Stimulated activated CD4-positive, alpha-beta T cell treated with anti-CD3 and anti-CD28 coated beads, Interleukin-12 subunit alpha, Interleukin-12 subunit beta, amount 100 ng/mL, for 24 hours (primary cell): ENCODE results near the gene ZC3H18.

ENCODE experiments used
- DNase-seq, 2 experiments: peaks; one replicate each; pipeline ENCODE4 v3.0.0-alpha.2; 2020; ENCODE audit warnings: low read depth in 2 of 2

ZC3H18 gene

DNA sequence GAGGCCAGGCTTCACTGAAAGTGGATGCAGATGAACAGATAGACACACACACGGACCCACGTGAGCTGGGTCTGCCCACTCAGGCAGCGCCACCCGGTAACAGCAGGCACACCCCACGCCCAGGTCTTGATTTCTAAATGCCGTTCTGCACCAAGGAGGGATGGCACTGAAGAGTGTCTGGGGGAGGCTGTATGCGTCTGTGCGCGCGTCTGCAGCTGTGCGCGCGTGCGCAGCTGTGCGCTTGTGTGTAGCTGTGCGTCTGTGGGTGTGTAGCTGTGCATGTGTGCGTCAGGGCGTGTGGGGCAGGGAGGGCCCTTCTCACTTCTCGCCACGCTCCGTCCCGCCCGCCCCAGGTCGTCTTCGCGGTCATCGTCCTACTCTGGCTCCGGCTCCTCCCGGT, 52.7 kb downstream of the ZC3H18 start:
- no peak for DNase-seq

DNA sequence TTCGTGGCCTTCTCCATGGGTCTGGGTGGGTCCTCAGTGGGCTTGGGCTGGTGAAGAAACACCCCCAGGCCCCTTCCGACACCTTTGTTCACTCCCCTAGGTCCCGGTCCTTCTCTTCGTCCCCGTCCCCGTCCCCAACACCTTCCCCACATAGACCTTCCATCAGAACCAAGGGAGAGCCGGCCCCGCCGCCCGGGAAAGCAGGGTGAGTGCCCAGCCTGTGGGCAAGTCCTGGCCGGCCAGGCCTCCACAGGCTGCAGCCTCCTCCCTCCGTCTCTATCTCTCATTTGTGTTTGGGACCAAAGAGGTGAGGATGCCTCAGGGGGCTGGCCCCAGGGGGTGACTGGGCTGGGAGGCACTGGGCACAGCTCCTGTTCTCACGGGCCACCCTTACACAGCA, 53.7 kb downstream of the ZC3H18 start:
- no peak for DNase-seq

DNA sequence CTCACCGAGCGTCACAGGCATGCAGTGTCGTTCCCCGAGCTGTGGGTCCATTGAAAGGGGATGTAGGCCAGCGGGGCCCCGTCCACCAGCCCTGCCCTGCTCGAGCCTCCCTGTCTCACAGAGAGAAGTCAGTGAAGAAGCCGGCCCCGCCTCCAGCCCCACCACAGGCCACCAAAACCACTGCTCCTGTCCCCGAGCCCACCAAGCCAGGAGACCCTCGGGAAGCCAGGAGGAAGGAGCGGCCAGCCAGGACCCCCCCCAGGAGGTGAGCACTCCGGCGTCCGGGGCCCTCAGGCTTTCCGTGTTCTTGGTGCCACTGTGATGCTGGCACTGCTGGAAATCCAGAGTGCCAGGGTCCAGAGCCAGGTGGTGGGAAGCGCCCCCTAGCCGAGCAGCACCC, 54.3 kb downstream of the ZC3H18 start:
- no peak for DNase-seq

DNA sequence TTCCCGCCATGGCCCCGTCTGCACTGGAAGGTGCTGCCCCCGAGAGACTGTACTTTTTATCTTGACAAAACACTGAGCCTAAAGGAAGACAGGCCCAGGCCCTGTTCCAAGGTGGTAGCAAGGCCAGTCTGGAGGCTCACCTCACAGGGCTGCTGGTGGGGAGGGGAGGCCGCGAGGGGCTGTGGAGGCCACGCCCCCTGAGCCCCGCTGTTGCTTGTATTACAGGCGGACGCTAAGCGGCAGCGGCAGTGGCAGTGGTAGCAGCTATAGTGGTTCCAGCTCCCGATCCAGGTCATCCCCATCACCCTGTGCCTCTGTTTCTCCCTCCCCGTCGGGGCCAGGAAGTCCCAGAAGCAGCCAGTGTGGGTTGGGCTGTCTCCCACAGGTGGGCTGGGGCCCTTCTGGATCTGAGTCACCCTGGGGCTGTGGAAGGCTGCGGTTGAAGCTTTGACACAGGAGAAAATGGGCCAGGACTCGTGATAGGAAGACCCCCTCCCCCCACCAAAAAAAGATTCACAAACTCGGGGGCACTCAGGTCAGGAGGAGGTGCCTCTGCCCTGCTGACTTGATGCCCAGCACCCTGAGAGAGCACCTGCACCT, 54.9 kb downstream of the ZC3H18 start:
- DNase-seq: no peak

DNA sequence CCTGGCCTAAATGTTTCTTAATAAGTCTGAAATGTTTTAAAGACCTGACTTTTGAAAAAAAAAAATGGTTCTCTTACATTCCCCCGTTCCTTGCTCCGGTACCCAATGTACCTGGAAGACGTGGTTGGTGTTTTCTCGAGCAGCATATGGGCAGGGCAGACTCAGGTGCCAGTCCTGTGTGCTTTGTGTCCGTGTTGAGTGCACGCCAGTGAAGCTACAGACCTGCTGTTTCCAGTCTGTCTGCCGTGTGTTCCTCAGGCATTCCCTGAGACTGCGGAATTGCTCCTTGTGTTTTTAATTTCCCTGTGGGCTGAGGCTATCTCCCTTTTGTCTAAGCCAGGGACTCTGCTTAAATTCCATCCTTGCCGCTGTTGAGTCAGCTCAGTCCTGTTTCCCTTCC, 56.4 kb downstream of the ZC3H18 start:
- DNase-seq: no peak

DNA sequence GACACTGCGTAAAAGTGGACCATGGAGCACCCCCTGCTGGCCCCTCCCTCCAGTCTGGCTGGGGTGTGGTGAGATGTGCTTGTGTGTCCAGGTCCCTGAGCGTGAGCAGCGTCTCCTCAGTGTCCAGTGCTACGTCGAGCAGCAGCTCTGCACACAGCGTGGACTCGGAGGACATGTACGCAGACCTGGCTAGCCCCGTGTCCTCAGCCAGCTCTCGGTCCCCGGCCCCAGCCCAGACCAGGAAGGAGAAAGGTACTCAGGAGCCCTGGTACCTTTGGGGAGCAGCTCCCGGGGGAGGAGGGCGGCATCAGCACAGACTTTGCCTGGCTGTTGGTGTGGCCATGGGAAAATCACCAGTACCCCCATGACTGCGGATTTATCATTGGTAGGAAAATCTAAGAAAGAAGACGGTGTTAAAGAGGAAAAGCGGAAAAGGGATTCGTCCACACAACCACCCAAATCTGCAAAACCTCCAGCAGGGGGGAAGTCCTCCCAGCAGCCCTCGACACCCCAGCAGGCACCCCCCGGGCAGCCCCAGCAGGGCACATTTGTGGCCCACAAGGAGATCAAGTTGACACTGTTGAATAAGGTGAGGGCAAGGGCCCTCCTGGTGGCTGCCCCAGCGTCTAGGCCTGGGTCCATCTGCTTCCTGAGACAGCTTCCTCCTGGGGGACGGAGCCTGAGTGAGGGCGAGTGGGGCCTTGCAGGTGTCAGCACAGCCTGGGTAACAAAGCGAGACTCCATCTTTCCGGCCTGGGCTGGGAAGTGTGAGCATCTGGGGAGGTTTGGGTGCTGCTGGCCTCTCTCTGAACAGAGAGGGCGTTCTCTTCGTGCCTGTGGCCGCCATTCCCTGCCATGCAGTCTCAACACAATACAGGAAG, 57.6 kb downstream of the ZC3H18 start:
- DNase-seq: no peak

DNA sequence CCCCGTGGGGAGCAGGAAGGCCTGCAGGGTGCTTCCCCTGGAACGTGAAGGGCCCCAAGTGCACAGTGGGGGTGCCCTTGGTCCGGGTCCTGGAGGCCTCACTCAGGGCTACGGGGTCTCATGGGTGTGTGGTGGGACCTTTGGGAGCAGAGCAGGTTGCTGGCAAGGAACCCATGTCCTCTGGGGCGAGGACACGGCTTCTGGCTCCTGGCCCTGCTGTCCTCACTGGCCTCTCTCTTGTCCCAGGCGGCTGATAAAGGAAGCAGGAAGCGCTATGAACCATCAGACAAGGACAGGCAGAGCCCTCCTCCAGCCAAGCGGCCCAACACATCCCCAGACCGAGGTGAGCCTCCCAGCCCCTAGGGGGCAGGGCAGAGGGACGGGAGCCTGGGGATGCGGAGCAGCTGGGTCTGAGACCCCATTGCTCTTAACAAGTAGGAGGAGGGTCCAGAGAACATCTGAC, 58.3 kb downstream of the ZC3H18 start:
- DNase-seq: no peak

DNA sequence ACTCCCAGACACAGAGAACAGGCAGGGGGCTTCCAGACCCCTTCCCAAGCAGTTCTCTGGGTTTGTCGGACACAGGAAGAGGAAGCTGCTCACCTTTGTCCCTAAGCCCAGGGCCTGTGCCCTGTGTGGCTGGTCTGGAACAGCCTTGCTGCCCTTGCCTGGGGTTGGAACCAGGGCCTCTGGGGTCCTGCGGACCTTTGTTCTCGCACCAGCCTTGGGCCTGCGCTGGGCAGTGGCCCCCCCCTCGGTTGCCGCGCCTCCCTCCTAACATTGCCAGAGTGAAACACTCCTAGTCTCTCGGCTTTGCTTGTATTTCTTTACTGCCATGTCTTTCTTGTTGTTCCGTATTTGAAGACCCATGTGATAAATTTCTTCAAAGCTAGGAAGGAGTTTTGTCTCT, 59.6 kb downstream of the ZC3H18 start:
- no peak for DNase-seq

DNA sequence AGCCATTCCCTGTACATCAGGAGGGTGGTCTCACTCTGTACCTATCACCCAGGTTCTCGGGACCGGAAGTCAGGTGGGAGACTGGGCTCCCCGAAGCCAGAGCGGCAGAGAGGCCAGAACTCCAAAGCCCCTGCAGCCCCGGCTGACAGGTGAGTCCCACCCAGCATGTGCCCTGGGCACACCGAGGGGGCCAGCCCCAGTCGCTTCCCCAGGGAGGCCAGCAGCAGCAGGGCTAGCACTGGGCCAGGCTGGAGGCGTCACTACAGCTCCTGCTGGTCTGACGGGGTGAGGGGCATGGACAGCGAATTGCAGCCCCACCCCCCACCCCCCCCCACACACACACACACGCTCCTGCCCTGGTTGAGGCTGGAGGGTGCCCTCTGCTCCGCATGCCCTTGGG, 60.2 kb downstream of the ZC3H18 start:
- DNase-seq: no peak

DNA sequence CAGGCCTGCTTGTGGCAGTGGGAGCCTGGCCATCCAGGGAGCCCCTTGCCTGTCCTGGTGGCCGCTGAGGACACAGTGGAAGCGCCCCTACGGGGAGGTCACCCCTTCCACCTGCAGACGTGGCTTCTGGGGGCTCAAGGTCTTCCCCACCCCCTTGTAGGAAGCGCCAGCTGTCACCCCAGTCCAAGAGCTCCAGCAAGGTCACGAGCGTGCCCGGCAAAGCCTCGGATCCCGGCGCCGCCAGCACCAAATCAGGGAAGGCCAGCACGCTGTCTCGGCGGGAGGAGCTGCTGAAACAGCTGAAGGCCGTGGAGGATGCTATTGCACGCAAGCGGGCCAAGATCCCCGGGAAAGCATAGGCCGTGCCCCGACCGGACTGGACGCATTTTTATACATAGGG, 60.7 kb downstream of the ZC3H18 start:
- no peak for DNase-seq

DNA sequence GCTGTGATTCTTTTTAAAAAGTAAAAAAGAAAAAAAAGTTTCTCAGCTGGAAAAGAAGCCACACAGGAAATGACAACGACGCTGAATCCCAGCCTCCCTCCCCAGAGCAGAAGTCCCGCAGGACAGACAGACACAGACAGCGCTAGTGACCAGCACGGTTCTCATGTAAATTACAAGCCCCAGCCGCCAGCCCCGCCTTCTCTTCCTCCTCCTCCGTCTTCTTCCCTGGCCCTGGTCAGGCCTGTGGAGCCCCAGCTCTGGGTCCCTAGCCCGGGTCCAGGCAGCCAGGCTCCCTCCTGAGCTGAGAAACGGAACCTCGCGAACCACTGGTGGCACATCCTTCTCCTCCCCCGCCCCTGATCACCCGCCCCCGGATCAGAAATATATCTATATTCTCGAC, 61.2 kb downstream of the ZC3H18 start:
- no peak for DNase-seq

DNA sequence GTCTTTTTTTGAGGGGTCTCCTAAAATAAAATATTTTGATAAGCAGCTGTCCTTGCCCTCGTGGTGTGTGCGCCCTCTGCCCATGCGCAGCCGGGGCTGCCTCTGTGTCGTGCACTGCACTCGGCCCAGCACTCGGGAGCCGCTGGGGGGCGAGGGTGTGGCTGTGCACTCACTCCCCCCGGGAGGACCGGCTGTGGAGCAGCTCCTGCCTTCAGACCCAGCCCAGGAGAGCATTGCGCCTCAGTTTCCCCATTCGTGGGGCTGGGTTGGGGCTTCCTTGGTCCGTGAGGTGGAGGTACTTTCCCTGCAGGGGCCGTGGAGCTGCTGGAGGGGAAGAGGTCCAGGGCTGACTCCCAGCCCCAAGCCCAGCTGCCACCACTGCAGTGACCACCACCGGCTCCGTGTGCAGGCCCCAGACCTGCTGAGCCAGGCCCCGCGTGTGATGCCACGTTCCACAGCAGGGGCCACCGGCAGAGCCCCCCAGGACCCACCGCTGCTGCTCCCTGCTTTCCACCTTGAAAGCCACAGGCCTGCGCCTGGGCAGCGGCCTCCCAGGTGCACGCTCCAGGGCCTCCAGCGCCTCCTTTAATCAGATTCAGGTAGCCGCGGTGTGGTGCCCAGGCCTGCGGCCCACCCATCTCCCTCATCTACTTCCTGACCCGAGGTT, 61.9 kb downstream of the ZC3H18 start:
- no peak for DNase-seq

DNA sequence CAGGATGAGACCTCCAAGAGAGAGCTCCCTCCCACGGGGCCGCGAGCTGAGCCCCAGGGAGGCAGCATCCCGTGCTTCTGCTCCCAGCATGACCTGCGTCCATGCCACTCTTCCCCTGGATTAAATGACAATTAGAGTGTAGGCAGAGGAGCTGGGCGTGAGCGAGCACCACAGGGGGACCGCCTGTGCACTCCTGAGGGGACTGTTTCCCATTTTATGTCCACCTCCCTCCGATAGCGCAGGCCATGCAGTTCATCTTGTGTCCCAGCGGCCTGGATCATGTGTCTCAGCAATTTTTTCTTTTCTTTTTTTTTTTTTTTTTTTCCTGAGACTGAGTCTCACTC, 62.4 kb downstream of the ZC3H18 start:
- DNase-seq: no peak

DNA sequence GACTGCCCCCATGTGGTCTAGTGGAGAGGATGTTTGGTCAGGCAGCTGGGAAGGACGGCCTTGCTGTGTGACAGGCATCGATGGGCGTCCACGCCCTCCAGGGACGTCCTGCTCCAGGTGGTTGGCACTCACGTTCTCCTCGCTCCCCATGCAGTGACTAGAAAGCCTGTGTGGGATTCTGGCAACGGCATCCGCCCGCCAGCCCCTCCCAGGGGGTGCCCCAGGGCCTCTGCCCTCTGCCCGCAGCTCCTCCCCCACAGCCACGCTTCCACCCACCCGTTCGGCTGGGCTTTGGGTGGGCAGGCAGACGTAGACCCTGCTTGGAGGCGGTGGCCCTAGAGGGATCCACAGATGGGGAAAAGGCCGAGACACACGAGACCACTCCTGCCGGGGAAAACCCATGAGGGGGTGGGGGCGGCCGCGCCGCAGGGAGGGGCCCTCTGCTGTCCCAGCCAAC, 63.5 kb downstream of the ZC3H18 start:
- DNase-seq: peak in 1 of 2 experiments; percentile 35

DNA sequence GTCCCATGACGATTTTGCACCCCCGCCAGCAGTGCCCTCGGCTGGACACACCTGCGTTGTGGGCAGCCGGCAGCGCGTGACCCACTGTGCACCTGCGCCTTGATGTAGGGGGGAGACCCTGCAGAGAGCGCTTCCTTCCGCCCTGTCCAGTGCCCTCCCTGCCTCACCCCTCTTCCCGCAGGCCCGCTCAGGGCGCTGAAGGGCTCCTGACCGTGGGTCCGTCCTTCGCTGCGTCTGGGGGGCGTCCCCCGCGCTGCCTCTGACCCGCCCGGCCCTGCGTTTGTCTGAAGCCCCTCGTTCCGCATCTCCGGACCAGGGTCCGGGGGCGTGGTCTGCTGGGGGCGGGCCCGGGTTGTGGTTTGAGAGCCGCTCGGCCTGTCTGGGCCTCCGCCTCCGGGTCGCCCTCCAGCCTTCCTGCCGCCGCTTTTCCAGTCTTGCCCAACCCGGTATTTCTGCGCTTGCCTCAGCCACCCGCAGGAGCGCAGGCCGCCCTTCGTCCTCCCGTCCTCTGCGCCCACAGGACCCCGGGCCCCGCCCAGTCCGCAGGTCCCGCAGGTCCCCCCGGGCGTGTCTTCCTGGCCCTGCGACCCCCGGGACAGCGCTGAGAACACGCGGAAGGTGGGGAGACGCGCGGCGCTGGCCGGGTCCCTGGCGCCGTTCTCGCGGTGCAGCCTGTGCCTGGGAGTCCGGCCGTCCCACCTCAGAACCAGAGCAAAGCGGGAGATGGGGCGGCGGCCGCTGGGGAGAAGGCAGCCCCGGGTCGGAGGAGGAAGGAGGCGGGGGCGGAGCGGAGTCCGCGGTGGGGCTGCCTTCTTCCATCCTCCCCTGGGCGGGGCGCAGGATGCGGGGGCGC, 64.2 kb downstream of the ZC3H18 start:
- peak in 1 of 2 experiments; percentile 33 for DNase-seq

DNA sequence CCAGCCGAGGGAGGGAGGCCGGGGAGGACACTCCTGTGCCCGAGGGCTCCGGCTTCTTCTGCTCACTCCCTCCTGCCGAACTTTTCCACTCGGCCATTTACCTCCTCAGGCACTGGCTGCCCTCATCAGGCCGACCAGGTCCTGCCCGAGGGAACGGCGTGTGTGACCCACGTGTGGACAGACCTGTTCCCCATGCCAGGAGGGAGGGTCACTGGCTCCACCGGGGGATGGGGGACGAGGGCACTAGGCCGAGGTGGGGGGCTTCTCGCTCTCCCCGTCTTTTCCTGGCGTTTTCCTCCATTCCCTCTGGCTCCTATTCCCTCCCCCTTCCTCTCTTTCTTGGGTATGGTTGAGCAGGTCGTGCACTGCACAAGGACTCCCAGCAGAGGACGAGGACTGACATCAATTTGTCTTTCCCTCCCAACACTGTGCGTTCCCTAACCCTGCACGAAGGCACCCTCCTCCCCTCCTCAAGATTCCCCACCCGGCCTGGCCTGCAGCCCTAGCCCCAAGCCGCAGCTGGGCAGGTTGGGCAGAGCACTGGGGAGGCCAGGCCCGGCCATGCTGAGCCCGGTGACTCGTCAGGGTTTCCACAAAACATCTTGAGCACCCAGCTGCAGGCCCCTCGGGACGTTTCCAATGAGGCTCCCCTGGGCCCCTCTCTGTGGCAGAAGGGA, 64.9 kb downstream of the ZC3H18 start:
- DNase-seq: no peak

DNA sequence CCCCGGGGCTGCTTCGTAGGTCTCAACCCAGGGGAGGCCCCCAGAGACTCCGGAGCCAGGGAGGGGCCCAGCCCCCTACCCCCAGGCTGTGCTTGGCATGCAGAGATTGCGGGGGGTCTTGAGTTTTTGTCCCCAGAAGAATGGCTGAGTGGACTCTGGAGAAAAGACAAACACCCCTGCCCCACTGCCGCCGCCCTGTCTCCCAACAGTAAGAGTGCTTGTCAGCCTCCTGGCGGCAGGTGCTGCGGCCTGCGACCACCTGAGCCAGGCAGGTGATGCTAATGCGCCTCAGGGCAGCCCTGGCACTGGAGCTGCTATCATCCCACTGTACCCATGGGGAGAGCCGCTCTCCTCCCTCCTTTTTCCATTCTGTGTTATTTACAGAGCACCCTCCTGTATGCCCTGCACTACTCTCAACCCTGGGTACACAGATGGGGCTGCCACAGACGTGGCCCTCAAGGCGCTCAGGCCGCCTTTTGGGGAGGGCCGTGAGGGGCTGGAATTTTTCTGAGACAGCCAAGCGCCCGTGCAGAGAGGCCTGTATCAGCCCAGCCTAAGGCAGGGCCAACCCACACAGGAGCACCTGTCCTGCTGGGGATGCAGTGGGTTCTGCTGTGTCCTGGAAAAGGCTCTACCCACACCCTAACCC, 65.6 kb downstream of the ZC3H18 start:
- DNase-seq: no peak

DNA sequence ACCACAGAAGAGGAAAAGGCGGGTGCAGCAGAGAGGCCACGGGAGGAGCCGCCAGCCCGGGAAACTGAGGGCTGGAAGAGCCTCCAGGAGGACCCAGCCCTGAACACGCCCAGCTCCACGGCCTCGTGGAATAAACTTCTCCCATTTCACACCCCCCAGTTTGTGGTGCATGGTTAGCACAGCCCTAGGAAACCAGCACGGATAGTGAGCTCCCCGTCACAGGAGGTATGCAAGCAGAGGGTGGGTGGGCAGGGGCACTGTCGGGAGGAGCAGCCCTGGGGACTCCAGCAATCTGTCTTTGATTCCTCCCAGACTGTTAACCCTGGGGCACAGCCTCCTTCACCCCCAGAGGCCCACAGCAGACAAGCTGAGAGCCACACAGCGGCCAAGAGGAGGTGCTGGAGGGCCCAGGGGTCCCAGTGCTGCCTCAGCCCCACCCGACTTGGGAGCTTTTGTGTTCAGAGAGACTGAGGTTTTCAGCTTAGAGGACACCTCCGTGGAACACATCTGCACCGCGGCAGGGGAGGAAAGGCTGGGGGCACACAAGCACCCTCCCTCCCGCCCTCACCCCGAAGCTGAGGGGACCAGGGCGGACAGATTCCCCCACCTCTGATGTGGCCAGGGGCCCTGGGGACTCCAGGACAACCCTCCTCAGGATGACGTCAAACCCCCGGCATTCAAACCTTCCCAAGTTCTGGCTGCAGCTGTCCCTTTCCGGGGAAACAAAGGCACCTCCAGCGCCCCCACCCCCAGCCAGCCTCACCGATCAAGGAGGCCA, 66.5 kb downstream of the ZC3H18 start:
- no peak for DNase-seq

DNA sequence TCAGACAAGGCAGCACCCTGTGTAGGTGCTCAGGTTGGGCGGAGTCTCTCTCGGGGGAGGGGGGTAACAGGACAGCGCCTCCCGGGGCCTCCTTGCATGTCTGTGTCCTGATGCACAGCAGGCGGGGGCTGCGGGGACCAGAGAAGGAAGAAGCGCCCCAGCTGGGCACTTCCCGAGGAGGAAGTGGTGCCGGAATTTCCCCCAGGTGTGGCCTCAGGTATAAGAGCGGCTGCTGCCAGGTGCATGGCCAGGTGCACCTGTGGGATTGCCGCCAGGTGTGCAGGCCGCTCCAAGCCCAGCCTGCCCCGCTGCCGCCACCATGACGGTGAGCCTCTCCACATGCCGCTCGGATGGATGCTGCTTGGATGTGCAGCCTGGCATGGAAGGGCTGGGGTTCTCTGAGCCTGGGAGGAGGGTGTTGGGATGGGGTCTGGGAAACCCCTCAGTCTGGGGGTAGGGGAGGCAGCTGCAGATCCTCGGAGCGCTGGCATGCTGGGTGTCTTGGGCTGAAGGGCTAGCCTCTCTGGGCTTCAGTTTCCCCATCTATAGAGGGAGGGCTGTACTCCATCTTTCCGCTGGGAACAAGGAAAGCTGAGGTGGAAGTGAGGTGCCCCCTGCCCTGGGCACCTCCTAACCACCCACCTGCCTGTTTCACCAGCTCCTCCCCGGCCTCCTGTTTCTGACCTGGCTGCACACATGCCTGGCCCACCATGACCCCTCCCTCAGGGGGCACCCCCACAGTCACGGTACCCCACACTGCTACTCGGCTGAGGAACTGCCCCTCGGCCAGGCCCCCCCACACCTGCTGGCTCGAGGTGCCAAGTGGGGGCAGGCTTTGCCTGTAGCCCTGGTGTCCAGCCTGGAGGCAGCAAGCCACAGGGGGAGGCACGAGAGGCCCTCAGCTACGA, 68.4 kb downstream of the ZC3H18 start, which contains the start of gene IL17C:
Gene IL17C (plus strand): TSS at position 250 of the 908 bp plus-strand sequence. CDS start 70 bp downstream, at position 320.
- no peak for DNase-seq
